ENCODE measurements around the gene TMEM252.

Gene TMEM252

DNA sequence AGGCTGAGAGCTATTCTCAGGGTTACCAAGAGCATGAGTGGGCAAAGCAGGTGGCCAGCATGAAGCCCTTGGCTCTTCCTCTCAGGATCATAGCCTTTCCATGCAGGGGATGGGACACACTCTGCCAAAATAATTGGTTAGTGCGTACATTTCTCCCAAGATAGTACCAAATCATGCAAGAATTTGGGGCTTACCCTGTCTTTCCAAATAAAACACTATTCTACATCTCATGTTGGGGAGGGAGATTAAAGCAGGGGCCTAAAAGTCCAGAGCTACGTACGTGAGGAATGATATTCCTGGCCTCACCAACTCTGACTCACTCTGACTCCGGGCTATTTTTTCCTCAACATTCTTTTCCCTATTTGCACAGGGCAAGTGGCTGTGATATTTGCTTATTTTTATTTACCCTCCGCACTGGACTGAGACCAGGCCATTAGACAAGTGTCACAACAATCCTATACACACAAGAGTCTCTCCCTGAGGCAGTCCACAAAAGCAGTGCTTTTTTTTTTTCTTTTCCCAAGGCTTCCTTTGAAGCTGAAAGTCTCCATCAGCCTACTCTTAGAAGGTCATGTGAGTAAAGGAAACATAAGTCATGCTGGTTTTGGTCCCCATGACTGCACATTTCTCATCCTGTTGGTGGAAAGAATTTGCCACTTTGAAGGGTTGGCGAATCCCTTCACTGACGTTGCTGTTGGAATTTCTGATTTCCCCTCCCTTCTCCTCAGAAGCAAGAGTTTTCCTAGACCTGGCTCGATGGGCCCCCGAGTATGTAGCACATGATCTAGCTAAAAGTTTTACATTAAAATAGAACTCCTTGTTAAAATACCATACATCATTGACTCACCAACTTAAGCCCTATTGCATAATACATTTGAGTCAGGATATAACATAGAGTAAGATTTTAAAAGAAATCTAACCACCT is 40.0 kb downstream of the TMEM252 start:
- in situ Hi-C loops (cut with MboI; ENCODE audit: low sequenced_read_pairs): no loop called here

GRCh38 chr9:68498816-68499215 is 41.9 kb downstream of the TMEM252 start:
- in situ Hi-C loops (cut with MboI; ENCODE audit: low sequenced_read_pairs): no loop called here

DNA sequence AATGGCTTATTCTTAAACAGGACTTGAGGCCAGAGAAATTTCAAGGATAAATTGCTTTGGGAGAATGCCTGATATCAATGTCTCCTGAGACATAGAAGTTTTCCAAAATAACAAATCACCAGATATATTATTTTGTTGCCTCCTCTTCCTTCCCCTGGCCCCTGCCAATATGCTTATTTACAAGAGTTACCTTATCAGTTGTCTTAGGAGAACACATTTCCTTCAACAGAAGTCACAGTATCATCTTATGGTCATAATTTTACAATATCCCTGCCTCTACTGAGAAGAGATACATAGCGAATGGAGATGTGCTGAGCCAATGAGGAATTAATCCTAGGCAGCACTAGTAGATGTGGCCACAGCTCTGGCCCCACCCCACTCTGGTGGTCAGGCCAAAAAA is 43.1 kb downstream of the TMEM252 start:
- in situ Hi-C loops (cut with MboI; ENCODE audit: low sequenced_read_pairs): no loop called here

DNA sequence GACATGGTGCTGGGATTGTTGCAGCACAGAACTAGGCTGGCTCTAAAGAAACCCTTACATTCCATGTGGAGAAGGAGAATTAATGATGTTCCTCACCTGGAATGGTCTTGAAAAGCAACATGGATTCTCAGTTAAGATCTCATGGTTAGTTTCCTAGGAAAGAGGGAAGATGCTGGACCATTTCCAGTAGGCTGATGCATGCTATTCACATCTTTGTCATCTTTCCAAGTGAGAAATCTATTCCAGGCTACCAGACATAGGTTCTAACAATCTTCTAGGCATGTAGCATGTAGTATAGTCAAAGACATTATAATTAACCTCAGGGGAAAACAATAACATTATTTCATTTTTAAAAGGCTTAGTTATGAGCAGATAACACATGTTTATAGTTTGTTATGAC is 44.3 kb downstream of the TMEM252 start:
- in situ Hi-C loops (cut with MboI; ENCODE audit: low sequenced_read_pairs): no loop called here

DNA sequence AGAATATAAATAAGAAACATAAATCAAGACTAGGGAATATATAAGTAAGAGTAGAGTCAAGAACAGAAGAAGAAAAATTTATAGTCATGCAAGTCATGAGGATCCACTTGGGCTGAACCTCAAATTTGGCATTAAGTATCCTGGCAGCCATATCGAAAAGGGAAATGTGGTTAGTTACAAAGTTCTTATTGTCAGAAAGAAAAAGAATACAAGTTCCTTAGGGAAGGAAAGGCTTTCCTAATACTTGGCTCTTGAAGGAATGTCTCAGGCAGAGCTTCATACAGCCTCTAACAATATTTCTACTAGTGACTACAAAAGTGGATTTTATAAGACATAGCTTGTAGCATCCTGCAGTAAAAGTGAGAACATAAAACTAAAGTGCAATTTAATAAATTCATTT is 45.4 kb downstream of the TMEM252 start:
- in situ Hi-C loops (cut with MboI; ENCODE audit: low sequenced_read_pairs): no loop called here

DNA sequence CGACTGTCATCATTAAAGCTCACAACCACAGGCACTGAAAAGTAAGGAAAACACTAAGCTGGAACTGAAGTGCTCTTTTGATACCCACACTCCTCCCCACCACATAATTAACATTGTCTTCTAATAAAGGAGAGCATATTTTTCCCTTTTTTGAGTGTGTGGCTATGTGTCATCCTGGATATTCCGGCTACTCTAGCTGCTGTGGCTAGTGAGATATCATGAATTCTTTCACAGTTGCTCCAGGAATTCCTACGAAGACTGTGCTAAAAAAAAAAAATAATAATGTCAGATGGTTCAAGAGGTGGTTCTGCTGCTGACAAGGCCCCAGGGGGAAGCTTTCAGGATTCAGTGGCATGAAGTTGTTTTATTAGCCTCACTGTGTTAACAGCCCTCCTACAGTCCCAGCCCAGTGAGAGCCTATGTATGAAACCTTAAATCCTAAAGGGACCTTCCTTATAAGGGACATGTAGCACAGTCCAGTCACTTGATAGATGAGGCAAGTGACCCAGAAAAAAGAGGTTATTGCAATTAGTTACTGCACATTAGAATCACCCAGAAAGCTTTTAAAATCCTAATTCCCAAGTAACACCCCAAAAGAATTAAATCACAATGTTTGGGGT is 46.6 kb downstream of the TMEM252 start:
- in situ Hi-C loops (cut with MboI; ENCODE audit: low sequenced_read_pairs): no loop called here

DNA sequence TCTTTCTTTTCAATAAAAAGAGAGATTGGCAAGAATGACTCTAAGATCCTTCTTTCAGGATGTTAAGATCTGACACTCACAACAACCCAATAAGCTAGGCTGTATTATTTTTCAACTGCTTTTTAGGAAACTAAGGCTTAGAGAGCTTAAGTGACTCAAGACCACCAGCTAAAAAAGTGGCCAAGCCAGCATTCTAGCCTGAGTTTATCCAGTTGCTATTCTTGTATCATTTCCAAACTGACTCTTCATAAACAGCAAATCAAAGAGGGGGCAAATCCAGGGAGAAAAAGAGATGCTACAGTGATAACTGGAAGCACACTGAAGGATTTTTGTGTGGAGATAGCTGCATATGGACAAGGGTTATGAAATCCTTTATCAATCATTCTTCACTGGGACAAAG is 47.1 kb downstream of the TMEM252 start:
- in situ Hi-C loops (cut with MboI; ENCODE audit: low sequenced_read_pairs): no loop called here

- in situ Hi-C loops (cut with MboI; ENCODE audit: low sequenced_read_pairs): no loop called here
These were observed 47.9 kb downstream of the TMEM252 start for GRCh38 chr9:68492806-68493205.

GRCh38 chr9:68489646-68490045 is 51.0 kb downstream of the TMEM252 start:
- in situ Hi-C loops (cut with MboI; ENCODE audit: low sequenced_read_pairs): no loop called here

DNA sequence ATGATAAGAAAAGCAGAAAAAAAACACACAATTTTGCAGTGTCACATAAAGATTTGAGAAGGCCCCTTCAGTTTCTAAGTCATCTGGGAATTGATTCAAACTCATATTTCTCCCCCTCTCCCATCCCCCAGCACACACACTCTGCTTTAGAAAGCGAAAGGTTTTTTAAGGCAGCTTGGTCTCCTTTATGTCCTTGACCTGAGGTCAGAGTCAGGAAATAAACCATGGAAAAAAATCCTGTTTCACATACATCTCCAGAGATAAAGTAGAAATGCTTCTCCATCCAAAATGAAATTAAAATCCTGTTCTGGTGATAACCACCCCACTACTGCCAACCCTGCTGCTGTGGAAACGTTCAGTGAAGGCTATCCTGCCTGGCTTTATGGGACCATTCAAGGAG is 52.6 kb downstream of the TMEM252 start:
- in situ Hi-C loops (cut with MboI; ENCODE audit: low sequenced_read_pairs): no loop called here

Measured in hTERT RPE-1 (cell line).